ENCODE measurements around the gene GPD2. TPM values are rescaled to one million over a fixed set of nuclear protein-coding genes. Genes with fewer than 3 reads are reported as not detected.
A peak's percentile ranks its signal among the peaks of the same experiment; 100 is the strongest.
"Not testable (repeated sequence)": the region's sequence is repeated elsewhere in the genome, so short reads cannot be mapped to it uniquely, and the experiment has no call there.

Gene GPD2
- total and polyA plus RNA-seq, 11 donors: 3.5 to 24.8 (median 14.1) TPM

GRCh38 chr2:156517419-156517818 lies 81.2 kb downstream of the GPD2 start:
- Histone ChIP-seq H3K27ac (no peak overlapping the region), H3K9me3 (peaks cover 0 to 9% (median 0%) of the 10 kb centered on the region in 12 donors), H3K27me3 (no peaks in the 10 kb centered on the region), H3K4me3 (no peak overlapping the region), H3K4me1 (no peaks in the 10 kb centered on the region), H3K36me3 (peaks cover 0 to 39% (median 27%) of the 10 kb centered on the region in 9 donors)
- TF ChIP-seq POLR2A (IDR thresholded peaks at IDR 0.05) (no peak), CTCF (IDR thresholded peaks at IDR 0.05) (no peak)
- intact Hi-C loops (cut with DNase I): no loop called here
- DNase-seq (no peak), ATAC-seq (peak in 1 of 4 donors; percentile 53)

DNA sequence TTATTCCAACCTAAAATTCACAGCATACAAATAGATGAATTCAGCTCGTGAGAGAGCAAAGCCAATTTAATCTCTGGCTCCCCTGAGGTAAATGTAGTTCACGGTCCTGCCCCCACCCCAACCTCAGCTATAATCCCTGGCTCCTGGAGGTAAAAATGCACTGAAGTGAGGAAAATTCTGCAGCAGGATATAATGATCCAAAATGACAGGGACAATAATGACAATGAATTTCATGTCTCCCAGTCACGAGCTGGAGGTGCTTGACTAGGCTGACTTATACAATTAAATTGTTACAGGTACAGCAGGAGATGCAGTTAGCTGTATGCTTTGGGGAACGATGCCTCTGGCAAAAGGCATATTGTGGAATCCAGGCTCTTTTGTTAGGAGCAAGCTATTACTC lies 82.0 kb downstream of the GPD2 start:
- no peak for ATAC-seq
- Histone ChIP-seq H3K4me3 (no peak overlapping the region), H3K4me1 (no peaks in the 10 kb centered on the region), H3K36me3 (peaks cover 0 to 32% (median 19%) of the 10 kb centered on the region in 9 donors), H3K9me3 (peaks cover 0 to 9% (median 0%) of the 10 kb centered on the region in 12 donors), H3K27ac (no peak overlapping the region), H3K27me3 (no peaks in the 10 kb centered on the region)
- DNase-seq: no peak
- WGBS, 4 donors: 89 to 95% (median 93%) methylated on average over 4 of the region's 4 CpGs
- TF ChIP-seq POLR2A (IDR thresholded peaks at IDR 0.05): no peak
- intact Hi-C loops (cut with DNase I): no loop called here

- Histone ChIP-seq H3K9me3 (peaks cover 0 to 9% (median 0%) of the 10 kb centered on the region in 12 donors), H3K36me3 (peaks cover 0 to 4% (median 0%) of the 10 kb centered on the region in 9 donors), H3K27me3 (no peaks in the 10 kb centered on the region), H3K4me3 (no peak overlapping the region), H3K4me1 (no peaks in the 10 kb centered on the region), H3K27ac (no peak overlapping the region)
- 86 to 92% (median 91%) methylated on average over 4 of the region's 4 CpGs for WGBS, 4 donors
- no peak for TF ChIP-seq POLR2A (IDR thresholded peaks at IDR 0.05)
- no peak for TF ChIP-seq CTCF (IDR thresholded peaks at IDR 0.05)
- DNase-seq: no peak
- ATAC-seq: no peak
- intact Hi-C loops (cut with DNase I): no loop called here
These were observed 86.8 kb downstream of the GPD2 start for GRCh38 chr2:156522864-156523440.

DNA sequence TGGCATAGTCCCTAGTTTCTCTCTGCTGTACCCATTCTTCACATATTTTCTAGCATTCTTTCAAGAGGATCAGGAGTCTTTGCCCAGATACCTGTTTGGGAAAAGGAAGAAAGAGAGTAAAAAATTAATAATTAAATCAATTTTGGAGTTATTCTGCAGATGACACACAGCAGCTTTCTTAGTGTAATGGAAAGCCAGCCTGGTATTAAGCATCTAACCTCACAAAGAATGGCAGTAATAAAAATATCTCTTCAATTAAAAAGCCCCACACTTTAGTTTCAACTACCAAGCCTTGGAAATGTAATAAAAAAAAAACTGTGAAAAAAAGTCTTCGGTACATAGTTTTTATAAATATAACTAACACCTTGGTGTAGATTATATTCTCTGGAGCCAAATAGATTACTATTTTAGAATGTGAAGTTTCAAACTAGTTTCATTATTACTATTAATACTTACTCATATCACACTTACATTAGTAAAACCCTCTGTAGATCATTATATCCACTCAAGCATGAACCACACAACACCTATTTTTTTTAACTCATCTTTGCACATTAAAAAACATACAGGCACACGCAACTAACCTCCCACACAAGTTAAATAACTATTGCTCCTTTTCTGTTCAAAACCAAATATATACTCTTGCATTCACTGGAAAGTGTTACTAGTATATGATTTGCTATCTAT lies 90.9 kb downstream of the GPD2 start:
- intact Hi-C loops (cut with DNase I): no loop called here
- no peak overlapping the region for H3K4me3 ChIP-seq
- peaks cover 0 to 7% (median 0%) of the 10 kb centered on the region in 9 donors for H3K36me3 ChIP-seq
- H3K9me3 ChIP-seq: no peaks in the 10 kb centered on the region
- H3K27ac ChIP-seq: no peak overlapping the region
- H3K4me1 ChIP-seq: no peaks in the 10 kb centered on the region
- DNase-seq (no peak), ATAC-seq (no peak)
- no peaks in the 10 kb centered on the region for H3K27me3 ChIP-seq
- WGBS, 4 donors: 81 to 85% (median 83%) methylated on average over 2 of the region's 2 CpGs
- no peak for TF ChIP-seq POLR2A (IDR thresholded peaks at IDR 0.05)
- no peak for TF ChIP-seq CTCF (IDR thresholded peaks at IDR 0.05)

- H3K4me1 ChIP-seq; H3K27me3 ChIP-seq; H3K27ac ChIP-seq; DNase-seq; intact Hi-C loops (cut with DNase I); H3K9me3 ChIP-seq; H3K36me3 ChIP-seq; H3K4me3 ChIP-seq; ATAC-seq: not testable (repeated sequence)
- 91 to 99% (median 95%) methylated on average over 5 of the region's 5 CpGs for WGBS, 4 donors
These were observed 92.4 kb downstream of the GPD2 start for GRCh38 chr2:156528583-156528982.

All from heart left ventricle (tissue), 16 donors.